Breast epithelium (tissue), 4 donors: ENCODE data around the gene PLEKHM2. TPM values are rescaled to one million over a fixed set of nuclear protein-coding genes. Genes with fewer than 3 reads are reported as not detected.

Source experiments
- DNase-seq, 2 donors: peaks; one replicate each; pipeline ENCODE4 v3.0.0-alpha.2; 2019; ENCODE audit warnings: low spot score in 2 of 2
- H3K27ac ChIP-seq, 2 donors: fragments of 200-600 bp; sonication (generic) in 1 of 2; one replicate each; pipeline ENCODE4 v1.5.1; 2016 to 2019; ENCODE audit warnings: mild to moderate bottlenecking in 1 of 2
- H3K27me3 ChIP-seq, 2 donors: fragments of 200-600 bp; sonication (generic) in 1 of 2; one replicate each; pipeline versions ENCODE4 v1.5.1 to v1.6.0; 2017 to 2019; ENCODE audit warnings: control low read depth in 1 of 2, mild to moderate bottlenecking in 1 of 2
- H3K36me3 ChIP-seq: fragments of 200-600 bp; one replicate; pipeline ENCODE4 v1.5.1; 2019
- H3K4me1 ChIP-seq, 2 donors: fragments of 200-600 bp; sonication (generic); one replicate each; pipeline ENCODE4 v1.5.1; 2016 to 2019; ENCODE audit warnings: control low read depth in 1 of 2
- H3K4me3 ChIP-seq, 3 donors: fragments of 200-600 bp; sonication (generic); 1 replicate in 2 of 3; 2 replicates in 1 of 3; pipeline ENCODE4 v1.5.1; 2016 to 2019; ENCODE audit warnings: mild to moderate bottlenecking in 3 of 3, moderate library complexity in 2 of 3
- H3K9me3 ChIP-seq, 2 donors: fragments of 200-600 bp; sonication (generic) in 1 of 2; one replicate each; pipeline ENCODE4 v1.5.1; 2016 to 2019; ENCODE audit warnings: control low read depth in 1 of 2
- CTCF ChIP-seq, 3 donors: fragments of 450-650 bp; IDR thresholded peaks; one replicate each; pipeline ENCODE4 v1.5.1; 2016 to 2017; ENCODE audit warnings: antibody characterized with exemption in 3 of 3, mild to moderate bottlenecking in 3 of 3, moderate library complexity in 3 of 3
- POLR2A ChIP-seq: fragments of 450-650 bp; IDR thresholded peaks from one replicate; pipeline ENCODE4 v1.6.1; 2016; ENCODE audit warnings: antibody characterized with exemption, mild to moderate bottlenecking, moderate library complexity
- POLR2AphosphoS5 ChIP-seq, 3 donors: sonication (generic); formaldehyde crosslinking; IDR thresholded peaks; one replicate each; pipeline ENCODE4 v1.6.1; 2017; ENCODE audit warnings: antibody characterized with exemption in 3 of 3
- intact Hi-C: fragments of 100-400 bp; cut with DNase I; formaldehyde crosslinking; loops from one replicate; pipeline ENCODE4 v1.15.1; 2023; ENCODE audit warnings: low total_unique reads
- total RNA-seq, 3 donors: library from RNA; depleted of rRNA; stranded (reverse); fragments of >200 nt; gene quantifications; one replicate each; pipeline ENCODE4 v1.1.0, GENCODE V29; 2016

Gene PLEKHM2
- total RNA-seq, 3 donors from 2014 or later = 29.7 to 56.5 (median 41.6) TPM

- Histone ChIP-seq H3K4me3 (peak overlapping the region; percentile 58 to 96 (median 86)), H3K27ac (peak overlapping the region; percentile 80 to 93), H3K9me3 (no peaks in the 10 kb centered on the region), H3K36me3 (no peaks in the 10 kb centered on the region), H3K27me3 (no peaks in the 10 kb centered on the region), H3K4me1 (peaks cover 5 to 22% of the 10 kb centered on the region in 2 donors)
- intact Hi-C loops = no loop called here
- no peak for TF ChIP-seq CTCF (IDR thresholded peaks at IDR 0.05)
- no peak for TF ChIP-seq POLR2A
- no peak for TF ChIP-seq POLR2AphosphoS5 (IDR thresholded peaks at IDR 0.05)
- DNase-seq = no peak
Measured at GRCh38 chr1:15757575-15758342, 73.6 kb downstream of the PLEKHM2 start.

GRCh38 chr1:15758343-15758931, 74.3 kb downstream of the PLEKHM2 start, which contains the start of gene FBLIM1:
FBLIM1 (plus strand) TSS chr1:15758795; CDS start chr1:15764984, 6,189 bp downstream.
- TF ChIP-seq POLR2AphosphoS5 (IDR thresholded peaks at IDR 0.05) (no peak), CTCF (IDR thresholded peaks at IDR 0.05) (no peak), POLR2A (no peak)
- Histone ChIP-seq H3K4me3 (peak within 1 kb of the TSS; percentile 58 to 96 (median 86)), H3K27me3 (no peaks in the 10 kb centered on the region), H3K9me3 (no peaks in the 10 kb centered on the region), H3K36me3 (no peaks in the 10 kb centered on the region), H3K27ac (peak within 1 kb of the TSS; percentile 80 to 93), H3K4me1 (peaks cover 5 to 22% of the 10 kb centered on the region in 2 donors)
- DNase-seq = no peak
- intact Hi-C loops = no loop called here

GRCh38 chr1:15758953-15759661, 75.0 kb downstream of the PLEKHM2 start:
- intact Hi-C loops = no loop called here
- H3K27me3 ChIP-seq = no peaks in the 10 kb centered on the region
- H3K4me1 ChIP-seq = peaks cover 5 to 22% of the 10 kb centered on the region in 2 donors
- H3K27ac ChIP-seq = peak overlapping the region; percentile 80 to 93
- no peaks in the 10 kb centered on the region for H3K9me3 ChIP-seq
- no peaks in the 10 kb centered on the region for H3K36me3 ChIP-seq
- H3K4me3 ChIP-seq = peak overlapping the region; percentile 58 to 96 (median 86)
- TF ChIP-seq POLR2A (no peak), POLR2AphosphoS5 (IDR thresholded peaks at IDR 0.05) (no peak), CTCF (IDR thresholded peaks at IDR 0.05) (no peak)
- no peak for DNase-seq

- no peaks in the 10 kb centered on the region for H3K9me3 ChIP-seq
- peak overlapping the region; percentile 80 to 93 for H3K27ac ChIP-seq
Measured at GRCh38 chr1:15760520-15761211, 76.5 kb downstream of the PLEKHM2 start.

More at GRCh38 chr1:15760520-15761211, 76.5 kb downstream of the PLEKHM2 start:
- TF ChIP-seq POLR2AphosphoS5 (IDR thresholded peaks at IDR 0.05) (peak in 1 of 3 donors; percentile 15), POLR2A (no peak), CTCF (IDR thresholded peaks at IDR 0.05) (no peak)
- no peak for DNase-seq
- Histone ChIP-seq H3K4me1 (peaks cover 5 to 22% of the 10 kb centered on the region in 2 donors), H3K27me3 (no peaks in the 10 kb centered on the region), H3K36me3 (no peaks in the 10 kb centered on the region), H3K4me3 (peak overlapping the region in 2 of 3 donors; percentile 23 to 96)
- intact Hi-C loops = no loop called here
